Measurements from ENCODE around the gene ATXN7L1. TPM values are rescaled to one million over a fixed set of nuclear protein-coding genes. Genes with fewer than 3 reads are reported as not detected.

The ATXN7L1 gene
- total and polyA plus RNA-seq, 8 donors = 2.3 to 9.3 (median 5.0) TPM

DNA sequence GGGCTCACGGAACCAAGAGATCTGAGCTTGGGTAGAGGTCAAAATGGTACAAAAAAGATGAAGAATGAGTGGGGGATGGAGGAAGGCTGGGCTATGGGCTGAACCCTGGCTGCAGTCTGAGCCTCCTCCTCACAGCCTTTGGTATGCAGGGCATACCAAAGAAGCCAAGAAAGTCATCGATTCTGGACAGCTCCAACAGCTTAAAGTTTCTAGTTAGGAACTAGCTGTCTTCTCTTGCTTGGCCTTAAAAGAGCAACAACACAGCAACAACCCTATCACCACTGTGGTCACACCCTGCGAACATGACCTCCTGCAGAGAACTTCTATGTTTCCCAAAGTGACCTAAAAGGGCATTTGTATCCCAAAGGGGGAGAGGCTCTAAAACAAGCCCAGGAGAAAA lies 169.0 kb downstream of the ATXN7L1 start:
- TF ChIP-seq CTCF (IDR thresholded peaks at IDR 0.05) = no peak
- no peaks in the 10 kb centered on the region for H3K4me1 ChIP-seq
- H3K4me3 ChIP-seq = no peak overlapping the region
- no peak for DNase-seq
- intact Hi-C loops (cut with DNase I) = no loop called here
- H3K27me3 ChIP-seq = no peaks in the 10 kb centered on the region
- no peaks in the 10 kb centered on the region for H3K36me3 ChIP-seq
- H3K9me3 ChIP-seq = peaks cover 0 to 10% (median 0%) of the 10 kb centered on the region in 4 donors
- no peak for ATAC-seq
- 84 to 90% methylated on average over 3 of the region's 3 CpGs for WGBS, 2 donors
- FAIRE-seq = no peak
- no peak overlapping the region for H3K27ac ChIP-seq

DNA sequence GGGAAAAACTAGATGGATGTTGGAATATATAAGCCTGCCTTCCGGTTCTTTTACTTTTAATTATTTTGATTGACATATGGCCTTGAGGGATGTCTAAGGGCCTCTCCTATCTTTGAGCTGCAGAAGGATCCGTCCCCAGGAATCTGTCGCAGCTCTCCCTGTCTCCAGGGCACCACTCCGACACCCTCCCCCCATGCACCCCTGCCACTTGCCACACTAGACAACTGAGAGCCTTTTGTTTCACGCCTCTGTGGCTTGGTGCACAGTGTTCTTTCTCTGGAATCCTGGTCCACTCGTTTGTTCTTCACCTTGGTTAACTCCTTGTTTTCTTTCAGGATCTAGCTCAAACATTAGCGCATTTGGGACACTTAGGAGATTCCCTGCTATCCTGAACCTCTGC lies 171.0 kb downstream of the ATXN7L1 start:
- ATAC-seq = no peak
- FAIRE-seq = no peak
- H3K36me3 ChIP-seq = no peaks in the 10 kb centered on the region
- H3K9me3 ChIP-seq = no peaks in the 10 kb centered on the region
- H3K27ac ChIP-seq = no peak overlapping the region
- WGBS, 2 donors = 76 to 88% methylated on average over 7 of the region's 7 CpGs
- no peak overlapping the region for H3K4me3 ChIP-seq
- no peak for DNase-seq
- no peak for TF ChIP-seq CTCF (IDR thresholded peaks at IDR 0.05)
- H3K27me3 ChIP-seq = no peaks in the 10 kb centered on the region
- intact Hi-C loops (cut with DNase I) = no loop called here
- no peaks in the 10 kb centered on the region for H3K4me1 ChIP-seq

DNA sequence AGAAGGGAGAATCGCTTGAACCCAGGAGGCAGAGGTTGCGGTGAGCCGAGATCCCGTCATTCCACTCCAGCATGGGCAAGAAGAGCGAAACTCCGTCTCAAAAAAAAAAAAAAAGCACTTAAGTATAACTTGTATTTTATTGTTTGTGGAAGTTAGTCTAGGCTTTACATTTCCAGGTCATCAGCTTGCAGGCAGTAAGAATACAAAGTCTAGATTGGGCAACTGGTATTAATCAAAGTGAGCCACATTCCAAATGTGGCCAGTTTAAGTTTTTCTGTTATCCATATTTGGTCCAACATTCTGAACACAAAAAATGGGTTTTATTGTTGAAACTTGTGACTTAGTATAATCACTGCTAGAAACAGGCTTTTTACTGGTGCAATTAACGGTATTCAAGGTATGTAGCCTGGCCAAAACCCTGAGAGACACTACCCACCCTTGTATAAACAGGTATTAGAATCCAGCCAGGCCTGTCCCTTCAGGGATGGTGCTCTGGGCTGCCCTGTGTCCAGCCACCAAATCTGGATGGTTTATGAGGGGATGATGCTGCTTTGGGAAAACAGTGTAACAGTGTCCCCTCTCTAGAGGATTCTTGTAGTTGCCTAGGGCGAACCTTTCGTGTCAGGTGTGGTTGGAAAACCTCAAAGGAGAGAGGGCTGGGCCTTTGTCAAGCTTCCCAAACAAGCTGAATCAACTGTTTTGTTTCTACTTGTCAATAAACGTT lies 173.0 kb downstream of the ATXN7L1 start:
- Histone ChIP-seq H3K27me3 (no peaks in the 10 kb centered on the region), H3K9me3 (no peaks in the 10 kb centered on the region), H3K36me3 (no peaks in the 10 kb centered on the region), H3K4me3 (no peak overlapping the region), H3K4me1 (no peaks in the 10 kb centered on the region), H3K27ac (no peak overlapping the region)
- intact Hi-C loops (cut with DNase I) = no loop called here
- FAIRE-seq = no peak
- no peak for ATAC-seq
- TF ChIP-seq CTCF (IDR thresholded peaks at IDR 0.05) = no peak
- DNase-seq = no peak
- 92% methylated on average over 10 of the region's 10 CpGs for WGBS, 2 donors

DNA sequence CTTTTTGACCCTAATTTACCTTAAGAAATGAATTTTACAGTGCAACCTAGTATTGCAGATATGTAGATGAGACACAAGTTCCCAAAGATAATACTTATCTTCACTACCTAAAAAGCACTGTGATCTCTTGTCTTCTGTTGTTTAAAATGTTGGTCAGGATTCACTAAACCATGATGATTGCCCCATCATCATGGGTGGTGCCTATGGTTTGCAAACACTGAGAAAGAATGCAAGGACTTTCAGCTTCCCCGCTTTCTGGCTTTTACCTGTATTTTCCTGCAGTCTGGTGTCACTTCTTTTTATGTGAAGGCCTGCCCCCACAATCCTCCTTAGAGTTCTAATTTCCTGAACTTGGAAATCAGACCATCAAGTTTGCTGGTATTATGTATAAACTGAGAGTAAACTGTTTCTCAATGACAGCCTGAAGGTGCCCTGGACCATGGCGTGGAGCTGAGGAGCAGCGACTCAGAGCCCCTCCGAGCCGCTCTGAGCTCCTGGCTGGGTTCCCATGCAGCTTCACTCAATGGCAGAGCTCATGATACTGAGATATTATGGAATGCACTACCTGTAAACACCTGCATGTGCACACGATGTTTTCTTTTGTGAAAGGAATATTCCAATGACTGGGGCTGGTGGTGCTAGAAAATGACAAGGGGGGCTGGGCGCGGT lies 176.7 kb downstream of the ATXN7L1 start:
- H3K27ac ChIP-seq = no peak overlapping the region

More for the DNA sequence above, 176.7 kb downstream of the ATXN7L1 start:
- Histone ChIP-seq H3K36me3 (no peaks in the 10 kb centered on the region), H3K9me3 (no peaks in the 10 kb centered on the region), H3K27me3 (no peaks in the 10 kb centered on the region), H3K4me3 (no peak overlapping the region), H3K4me1 (no peaks in the 10 kb centered on the region)
- intact Hi-C loops (cut with DNase I) = no loop called here
- FAIRE-seq = no peak
- no peak for ATAC-seq
- no peak for DNase-seq
- 92 to 96% methylated on average over 8 of the region's 8 CpGs for WGBS, 2 donors
- TF ChIP-seq CTCF (IDR thresholded peaks at IDR 0.05) = no peak
